GM10248 (cell line): ENCODE measurements around the gene NHLRC3.

Source experiments
- CTCF ChIA-PET: fragments of 300-600 bp; sonication (Branson Sonifier 250); formaldehyde crosslinking; extraction: SDS; loops from one replicate; lab custom pipeline; 2021; ENCODE audit warnings: antibody characterized with exemption; lab: Yijun Ruan, JAX
- POLR2A ChIA-PET: fragments of 350-650 bp; sonication (Branson Sonifier 250); formaldehyde crosslinking; extraction: SDS; loops from one replicate; lab custom pipeline; 2020; ENCODE audit warnings: antibody characterized with exemption; lab: Yijun Ruan, JAX
- DNase-seq: peaks from one replicate; pipeline ENCODE4 v3.0.0; 2012; ENCODE audit errors: extremely low spot score
- TF ChIP-seq, protein P1 (sequence below): IDR thresholded peaks from 2 replicates; pipeline ENCODE4 v1.5.1; 2012; ENCODE audit warnings: mild to moderate bottlenecking, low read depth; ENCODE audit errors: extremely low read depth, missing control alignments, control extremely low read depth

Gene NHLRC3

DNA sequence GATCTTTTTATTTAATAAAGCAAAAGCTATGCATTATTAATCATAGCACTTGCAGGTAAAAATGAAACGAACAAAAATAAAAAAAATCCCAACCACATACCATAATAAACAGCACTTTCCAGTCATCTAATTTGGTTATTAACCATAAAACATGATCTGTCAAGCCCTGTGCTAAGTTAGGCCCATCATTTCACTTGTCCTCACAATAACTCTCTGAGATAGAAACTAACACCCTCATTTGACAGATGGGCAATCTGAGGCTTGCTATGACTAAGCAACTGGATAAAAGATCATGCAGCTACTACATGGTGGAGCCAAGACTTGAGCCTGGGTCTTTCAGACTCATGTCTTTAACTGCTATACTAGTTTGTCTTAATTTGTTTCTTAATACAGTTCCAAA, 22.2 kb upstream of the NHLRC3 start:
- POLR2A ChIA-PET: no interaction called here
- TF ChIP-seq, protein P1, sequence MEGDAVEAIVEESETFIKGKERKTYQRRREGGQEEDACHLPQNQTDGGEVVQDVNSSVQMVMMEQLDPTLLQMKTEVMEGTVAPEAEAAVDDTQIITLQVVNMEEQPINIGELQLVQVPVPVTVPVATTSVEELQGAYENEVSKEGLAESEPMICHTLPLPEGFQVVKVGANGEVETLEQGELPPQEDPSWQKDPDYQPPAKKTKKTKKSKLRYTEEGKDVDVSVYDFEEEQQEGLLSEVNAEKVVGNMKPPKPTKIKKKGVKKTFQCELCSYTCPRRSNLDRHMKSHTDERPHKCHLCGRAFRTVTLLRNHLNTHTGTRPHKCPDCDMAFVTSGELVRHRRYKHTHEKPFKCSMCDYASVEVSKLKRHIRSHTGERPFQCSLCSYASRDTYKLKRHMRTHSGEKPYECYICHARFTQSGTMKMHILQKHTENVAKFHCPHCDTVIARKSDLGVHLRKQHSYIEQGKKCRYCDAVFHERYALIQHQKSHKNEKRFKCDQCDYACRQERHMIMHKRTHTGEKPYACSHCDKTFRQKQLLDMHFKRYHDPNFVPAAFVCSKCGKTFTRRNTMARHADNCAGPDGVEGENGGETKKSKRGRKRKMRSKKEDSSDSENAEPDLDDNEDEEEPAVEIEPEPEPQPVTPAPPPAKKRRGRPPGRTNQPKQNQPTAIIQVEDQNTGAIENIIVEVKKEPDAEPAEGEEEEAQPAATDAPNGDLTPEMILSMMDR: no peak
- CTCF ChIA-PET: interaction anchor here (0.9 to 2.5 kb wide), 7 partner anchors 10 to 47 kb away, joined by 3 to 11 read pairs (median 4); no protein-coding TSS in a partner anchor
- DNase-seq: no peak

DNA sequence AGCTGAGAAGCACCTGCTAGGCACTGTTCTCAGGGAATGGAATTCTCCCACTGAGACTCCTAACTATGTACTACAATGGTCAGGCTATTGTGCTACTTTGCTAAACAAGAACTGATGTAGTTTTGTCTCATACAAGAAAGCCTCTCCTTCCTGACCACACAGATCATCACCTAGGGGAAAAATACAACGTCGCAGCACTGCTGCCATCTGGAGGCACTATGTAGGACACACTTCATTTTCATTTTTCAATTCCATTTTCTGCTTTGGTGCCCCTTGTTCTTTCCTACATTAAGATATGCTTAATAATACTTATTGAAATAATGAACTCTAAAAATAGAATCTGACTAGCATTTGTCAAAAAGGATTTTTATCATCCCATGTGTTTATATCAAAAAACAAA, 21.5 kb upstream of the NHLRC3 start:
- CTCF ChIA-PET: interaction anchor here (0.9 to 2.5 kb wide), 8 partner anchors 10 to 48 kb away, joined by 3 to 11 read pairs (median 4); partner anchors contain the start of gene NHLRC3
- TF ChIP-seq, protein P1: peak; percentile 60
- POLR2A ChIA-PET: no interaction called here
- DNase-seq: peak; percentile 44

DNA sequence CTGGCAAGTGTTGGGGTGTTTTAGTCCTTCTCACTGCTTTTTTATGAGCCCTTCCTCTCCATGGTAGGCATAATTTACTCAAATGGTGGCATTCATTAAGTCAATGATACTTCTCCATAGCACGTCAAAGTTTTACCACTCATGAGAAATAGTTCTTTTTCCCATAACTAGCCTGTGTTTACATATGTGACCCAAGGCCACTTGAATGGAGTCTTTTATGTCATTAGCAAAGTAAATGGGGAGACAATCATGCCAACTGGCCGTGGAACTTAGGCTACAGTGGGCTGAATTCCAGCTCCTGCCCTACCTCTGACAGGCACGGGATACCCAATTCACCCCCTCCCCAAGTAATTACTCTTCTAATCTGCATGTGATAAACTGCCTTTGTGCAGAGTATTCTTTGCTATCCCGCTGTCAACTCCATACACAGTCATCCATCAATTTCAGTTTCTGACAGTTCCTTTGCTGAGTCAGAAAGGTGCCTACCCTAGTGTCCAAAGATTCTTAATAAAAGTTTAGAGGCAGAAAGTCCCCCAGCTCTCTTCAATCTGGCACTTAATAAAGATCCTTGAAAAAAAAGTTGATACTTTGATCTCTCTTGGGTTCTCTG, 17.3 kb upstream of the NHLRC3 start:
- DNase-seq: no peak
- CTCF ChIA-PET: interaction anchor here (1.0 to 1.7 kb wide), 5 partner anchors 10 to 625 kb away, joined by 3 to 6 read pairs (median 4); no protein-coding TSS in a partner anchor
- TF ChIP-seq, protein P1: no peak
- POLR2A ChIA-PET: no interaction called here

DNA sequence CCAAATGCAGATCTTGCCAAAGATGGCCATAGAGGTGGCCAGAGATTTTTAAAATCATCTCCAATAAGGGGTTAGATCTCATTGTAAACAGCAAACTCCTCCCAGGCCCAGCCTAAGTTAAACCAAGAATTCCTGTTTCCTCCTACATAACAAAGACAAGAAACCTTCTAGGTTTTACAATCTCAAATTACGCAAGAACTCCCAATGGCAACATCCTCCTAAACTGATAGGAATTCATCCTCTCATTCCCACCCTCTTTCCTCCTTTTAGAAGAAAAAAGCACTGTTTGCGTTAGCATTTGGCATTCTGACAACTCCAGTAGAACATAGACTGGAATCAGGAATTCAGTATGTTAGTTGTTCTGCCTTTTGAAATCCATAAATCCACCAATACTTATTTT, 14.9 kb upstream of the NHLRC3 start:
- CTCF ChIA-PET: interaction anchor here (1.1 to 1.3 kb wide), 3 partner anchors 9 to 13 kb away, joined by 3 to 5 read pairs (median 4); no protein-coding TSS in a partner anchor
- no peak for DNase-seq
- POLR2A ChIA-PET: no interaction called here
- TF ChIP-seq, protein P1: no peak

DNA sequence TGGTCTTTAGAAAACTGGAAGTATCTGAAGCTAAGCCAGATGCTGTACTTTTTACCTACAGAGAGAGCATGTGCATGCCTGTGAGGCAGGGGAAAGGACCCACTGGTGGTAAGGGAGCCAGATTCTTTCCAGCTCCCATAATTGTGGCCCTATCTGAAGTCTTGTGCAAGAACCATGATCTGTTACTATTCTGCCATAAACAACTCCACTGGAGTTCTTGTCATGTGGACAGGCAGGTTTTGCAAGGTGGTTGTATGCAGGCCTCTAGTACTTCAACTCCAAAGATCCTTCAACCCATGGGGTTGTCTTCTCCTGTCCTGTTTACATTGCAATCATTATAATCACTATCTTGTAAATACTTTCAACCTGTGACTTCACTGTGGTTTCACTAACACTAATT, 14.5 kb upstream of the NHLRC3 start:
- no peak for DNase-seq
- ChIA-PET POLR2A (no interaction called here), CTCF (interaction anchor here (1.2 to 1.3 kb wide), 2 partner anchors 9 to 11 kb away, joined by 4 to 5 read pairs; no protein-coding TSS in a partner anchor)
- TF ChIP-seq, protein P1: no peak

DNA sequence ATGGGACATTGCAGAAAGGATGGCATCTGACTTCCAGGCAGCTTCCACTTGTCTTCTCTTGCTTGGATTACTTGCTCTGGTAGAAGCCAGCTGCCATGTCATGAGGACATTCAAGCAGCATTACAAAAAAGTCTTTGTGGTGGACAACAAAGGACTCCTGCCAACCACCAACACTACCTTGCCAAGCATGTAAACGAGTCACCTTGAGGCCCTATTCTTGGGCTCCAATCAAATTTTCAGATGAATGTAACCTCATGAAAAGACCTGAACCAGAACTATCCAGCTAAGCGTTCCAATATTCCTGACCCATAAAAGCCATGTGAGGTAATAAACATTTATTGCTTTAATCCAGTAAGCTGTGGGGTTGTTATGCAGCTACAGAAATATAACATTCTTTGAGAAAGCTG, 12.8 kb upstream of the NHLRC3 start:
- TF ChIP-seq, protein P1: no peak
- ChIA-PET POLR2A (interaction anchor here (0.5 kb wide), 1 partner anchor 25 kb away, joined by 3 read pairs; no protein-coding TSS in a partner anchor), CTCF (interaction anchor here (1.5 to 1.9 kb wide), 2 partner anchors 9 to 14 kb away, joined by 4 to 10 read pairs; no protein-coding TSS in a partner anchor)
- no peak for DNase-seq
